Prostate gland (tissue), 2 donors: ENCODE results near the gene FOLR1. TPM values are rescaled to one million over a fixed set of nuclear protein-coding genes. Genes with fewer than 3 reads are reported as not detected.

ENCODE experiments used
- DNase-seq: peaks from one replicate; pipeline ENCODE4 v3.0.0-alpha.2; 2019; ENCODE audit warnings: low spot score
- H3K27ac ChIP-seq, 2 donors: fragments of 200-600 bp; sonication (generic); 2 replicates each; pipeline ENCODE4 v1.5.1; 2017 to 2019
- H3K27me3 ChIP-seq: fragments of 200-600 bp; sonication (generic); replicated peaks from 2 replicates; pipeline ENCODE4 v1.5.1; 2019; ENCODE audit not compliant: insufficient read depth
- H3K36me3 ChIP-seq, 2 donors: fragments of 200-600 bp; sonication (generic); 1 replicate in 1 of 2; 2 replicates in 1 of 2; pipeline versions ENCODE4 v1.5.1 to v1.8.1; 2017 to 2019
- H3K4me1 ChIP-seq: fragments of 200-600 bp; sonication (generic); replicated peaks from 2 replicates; pipeline ENCODE4 v1.5.1; 2019
- H3K4me3 ChIP-seq, 2 donors: fragments of 200-600 bp; sonication (generic); 2 replicates each; pipeline ENCODE4 v1.5.1; 2017 to 2019
- H3K9me3 ChIP-seq: fragments of 200-600 bp; sonication (generic); 2 replicates; pipeline ENCODE4 v1.5.1; 2017
- POLR2A ChIP-seq: fragments of 450-650 bp; IDR thresholded peaks from one replicate; pipeline ENCODE4 v1.6.1; 2016; ENCODE audit warnings: antibody characterized with exemption, mild to moderate bottlenecking
- POLR2AphosphoS5 ChIP-seq: sonication (generic); formaldehyde crosslinking; IDR thresholded peaks from one replicate; pipeline ENCODE4 v1.6.1; 2017; ENCODE audit warnings: antibody characterized with exemption
- WGBS: methylation state at CpG from one replicate; pipeline ENCODE4 v1.1.5; 2018; 5-methylcytosine and 5-hydroxymethylcytosine counted together
- intact Hi-C: fragments of 100-400 bp; cut with DNase I; formaldehyde crosslinking; loops from one replicate; pipeline ENCODE4 v1.14.2; 2022
- total RNA-seq, 2 donors: library from RNA; depleted of rRNA; stranded (reverse); fragments of >200 nt; gene quantifications; one replicate each; pipeline ENCODE4 v1.1.0, GENCODE V29; 2016
- TF ChIP-seq, protein P1 (sequence below), 4 experiments: fragments of 200-600 bp in 2 of 4; fragments of 450-650 bp in 2 of 4; sonication (generic) in 2 of 4; IDR thresholded peaks; 1 replicate in 3 of 4; 2 replicates in 1 of 4; pipeline ENCODE4 v1.5.1; 2016 to 2019; ENCODE audit warnings: antibody characterized with exemption in 4 of 4, mild to moderate bottlenecking in 2 of 4, moderate library complexity in 2 of 4

FOLR1 gene
- total RNA-seq, 2 donors from 2014 or later, result 8.9 TPM; not detected in 1

GRCh38 chr11:72240461-72241290 lies 48.7 kb downstream of the FOLR1 start:
- H3K4me1 ChIP-seq, result peaks cover 3% of the 10 kb centered on the region
- H3K27me3 ChIP-seq, result peaks cover 23% of the 10 kb centered on the region
- peak overlapping the region; percentile 48 to 61 for H3K27ac ChIP-seq
- TF ChIP-seq POLR2A (no peak), POLR2AphosphoS5 (no peak)
- TF ChIP-seq, protein P1, sequence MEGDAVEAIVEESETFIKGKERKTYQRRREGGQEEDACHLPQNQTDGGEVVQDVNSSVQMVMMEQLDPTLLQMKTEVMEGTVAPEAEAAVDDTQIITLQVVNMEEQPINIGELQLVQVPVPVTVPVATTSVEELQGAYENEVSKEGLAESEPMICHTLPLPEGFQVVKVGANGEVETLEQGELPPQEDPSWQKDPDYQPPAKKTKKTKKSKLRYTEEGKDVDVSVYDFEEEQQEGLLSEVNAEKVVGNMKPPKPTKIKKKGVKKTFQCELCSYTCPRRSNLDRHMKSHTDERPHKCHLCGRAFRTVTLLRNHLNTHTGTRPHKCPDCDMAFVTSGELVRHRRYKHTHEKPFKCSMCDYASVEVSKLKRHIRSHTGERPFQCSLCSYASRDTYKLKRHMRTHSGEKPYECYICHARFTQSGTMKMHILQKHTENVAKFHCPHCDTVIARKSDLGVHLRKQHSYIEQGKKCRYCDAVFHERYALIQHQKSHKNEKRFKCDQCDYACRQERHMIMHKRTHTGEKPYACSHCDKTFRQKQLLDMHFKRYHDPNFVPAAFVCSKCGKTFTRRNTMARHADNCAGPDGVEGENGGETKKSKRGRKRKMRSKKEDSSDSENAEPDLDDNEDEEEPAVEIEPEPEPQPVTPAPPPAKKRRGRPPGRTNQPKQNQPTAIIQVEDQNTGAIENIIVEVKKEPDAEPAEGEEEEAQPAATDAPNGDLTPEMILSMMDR (IDR thresholded peaks at IDR 0.05), result no peak
- 31% methylated on average over 44 of the region's 44 CpGs for WGBS
- intact Hi-C loops, result no loop called here
- H3K9me3 ChIP-seq, result no peaks in the 10 kb centered on the region
- peaks cover 0 to 9% of the 10 kb centered on the region in 2 donors for H3K36me3 ChIP-seq
- no peak overlapping the region for H3K4me3 ChIP-seq
- no peak for DNase-seq

- H3K4me3 ChIP-seq, result no peak overlapping the region
- WGBS, result 45% methylated on average over 20 of the region's 20 CpGs
- no peak for DNase-seq
- H3K36me3 ChIP-seq, result peaks cover 0 to 6% of the 10 kb centered on the region in 2 donors
- peaks cover 3% of the 10 kb centered on the region for H3K4me1 ChIP-seq
- intact Hi-C loops, result no loop called here
- no peaks in the 10 kb centered on the region for H3K9me3 ChIP-seq
- H3K27me3 ChIP-seq, result peaks cover 23% of the 10 kb centered on the region
- no peak overlapping the region for H3K27ac ChIP-seq
- TF ChIP-seq POLR2A (no peak), POLR2AphosphoS5 (no peak)
These were observed 49.4 kb downstream of the FOLR1 start for GRCh38 chr11:72241291-72241781.

GRCh38 chr11:72242141-72242540 lies 50.2 kb downstream of the FOLR1 start:
- H3K4me1 ChIP-seq, result peaks cover 3% of the 10 kb centered on the region
- no peaks in the 10 kb centered on the region for H3K9me3 ChIP-seq
- TF ChIP-seq POLR2A (no peak), POLR2AphosphoS5 (no peak)
- TF ChIP-seq, protein P1 (IDR thresholded peaks at IDR 0.05), result no peak
- DNase-seq, result no peak
- H3K36me3 ChIP-seq, result peaks cover 0 to 5% of the 10 kb centered on the region in 2 donors
- 96% methylated on average over 2 of the region's 2 CpGs for WGBS
- intact Hi-C loops, result no loop called here
- H3K4me3 ChIP-seq, result no peak overlapping the region
- no peak overlapping the region for H3K27ac ChIP-seq
- peaks cover 23% of the 10 kb centered on the region for H3K27me3 ChIP-seq

GRCh38 chr11:72243173-72244059 lies 51.5 kb downstream of the FOLR1 start:
- no peaks in the 10 kb centered on the region for H3K36me3 ChIP-seq
- WGBS, result 34% methylated on average over 49 of the region's 58 CpGs
- H3K4me3 ChIP-seq, result no peak overlapping the region
- intact Hi-C loops, result no loop called here
- DNase-seq, result no peak
- H3K9me3 ChIP-seq, result no peaks in the 10 kb centered on the region
- peaks cover 3% of the 10 kb centered on the region for H3K4me1 ChIP-seq
- H3K27ac ChIP-seq, result no peak overlapping the region
- TF ChIP-seq POLR2A (no peak), POLR2AphosphoS5 (no peak)
- TF ChIP-seq, protein P1 (IDR thresholded peaks at IDR 0.05), result no peak
- H3K27me3 ChIP-seq, result peaks cover 23% of the 10 kb centered on the region

DNA sequence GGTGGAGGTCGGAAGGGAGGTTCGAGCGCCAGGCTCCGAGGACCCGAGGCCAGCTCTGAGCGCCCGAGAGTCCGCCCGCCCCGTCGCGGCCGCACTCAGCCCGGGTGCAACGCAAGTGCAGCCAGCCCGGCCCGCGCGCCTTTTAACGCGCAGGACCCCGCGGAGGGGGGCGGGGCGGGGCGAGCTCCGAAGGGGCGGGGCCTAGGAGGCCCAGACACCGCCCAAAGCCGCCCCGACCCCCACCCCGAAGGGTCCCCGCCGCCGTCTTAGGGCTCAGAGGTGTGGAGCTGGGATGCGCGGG lies 52.1 kb downstream of the FOLR1 start, which contains the start of gene PHOX2A:
PHOX2A (minus strand) TSS at position 117 of the 301 bp plus-strand sequence. CDS start 172 bp downstream, outside the sequence.
- WGBS, result 0% methylated on average over 4 of the region's 37 CpGs
- DNase-seq, result no peak
- intact Hi-C loops, result no loop called here
- peaks cover 3% of the 10 kb centered on the region for H3K4me1 ChIP-seq
- TF ChIP-seq, protein P1 (IDR thresholded peaks at IDR 0.05), result no peak
- TF ChIP-seq POLR2A, result no peak
- no peak for TF ChIP-seq POLR2AphosphoS5
- H3K27ac ChIP-seq, result no peak within 1 kb of the TSS
- no peaks in the 10 kb centered on the region for H3K9me3 ChIP-seq
- H3K36me3 ChIP-seq, result no peaks in the 10 kb centered on the region
- no peak within 1 kb of the TSS for H3K4me3 ChIP-seq
- H3K27me3 ChIP-seq, result peaks cover 23% of the 10 kb centered on the region
